Activated CD4-positive, alpha-beta T cell treated with anti-CD3 and anti-CD28 coated beads for 1 hour (primary cell): Measurements from ENCODE around the gene HOXA7.

Source experiments
- DNase-seq: peaks from one replicate; pipeline ENCODE4 v3.0.0-alpha.2; 2020

The HOXA7 gene

GRCh38 chr7:27157702-27158431, 1.4 kb upstream of the HOXA7 start:
- no peak for DNase-seq

DNA sequence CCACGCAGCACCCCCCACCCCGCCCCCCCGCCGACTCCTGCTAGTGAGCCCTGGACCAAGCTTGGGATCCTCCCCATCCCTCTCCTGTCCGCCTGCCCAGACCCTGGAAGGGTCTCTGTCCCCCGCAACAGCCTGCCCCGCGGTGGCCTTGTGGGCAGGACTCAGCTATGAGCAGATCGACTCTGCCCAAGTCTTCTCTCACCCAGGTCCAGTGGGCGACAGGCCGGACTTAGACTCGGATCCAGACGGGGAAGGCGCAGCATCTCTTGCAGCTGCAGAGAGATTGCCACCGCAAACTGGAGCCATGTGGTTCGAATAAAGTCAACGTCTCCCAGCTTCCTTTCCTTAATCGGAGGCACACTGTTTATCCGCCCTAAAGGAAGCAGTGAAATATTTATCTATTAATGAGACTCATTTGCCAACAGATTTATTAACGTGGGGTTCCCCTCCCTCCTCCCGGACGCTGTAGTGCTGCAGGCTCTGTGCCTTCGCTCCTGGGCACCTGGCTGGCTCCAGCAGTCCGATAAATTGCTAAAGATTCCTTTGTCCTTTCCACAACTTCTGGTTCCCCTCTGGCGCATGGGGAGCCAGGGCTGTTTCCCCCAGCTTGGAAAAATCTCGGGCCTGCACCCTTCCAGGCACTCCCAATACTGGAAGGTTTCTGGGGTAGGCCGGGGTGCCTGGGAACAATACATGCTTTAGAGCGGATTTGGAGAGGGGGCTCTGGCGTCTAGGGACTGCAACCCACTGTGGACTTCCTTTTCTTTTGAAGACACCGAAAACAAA, 634 bp upstream of the HOXA7 start:
- no peak for DNase-seq

- no peak for DNase-seq
These were observed 513 bp downstream of the HOXA7 start for GRCh38 chr7:27155816-27156507.

DNA sequence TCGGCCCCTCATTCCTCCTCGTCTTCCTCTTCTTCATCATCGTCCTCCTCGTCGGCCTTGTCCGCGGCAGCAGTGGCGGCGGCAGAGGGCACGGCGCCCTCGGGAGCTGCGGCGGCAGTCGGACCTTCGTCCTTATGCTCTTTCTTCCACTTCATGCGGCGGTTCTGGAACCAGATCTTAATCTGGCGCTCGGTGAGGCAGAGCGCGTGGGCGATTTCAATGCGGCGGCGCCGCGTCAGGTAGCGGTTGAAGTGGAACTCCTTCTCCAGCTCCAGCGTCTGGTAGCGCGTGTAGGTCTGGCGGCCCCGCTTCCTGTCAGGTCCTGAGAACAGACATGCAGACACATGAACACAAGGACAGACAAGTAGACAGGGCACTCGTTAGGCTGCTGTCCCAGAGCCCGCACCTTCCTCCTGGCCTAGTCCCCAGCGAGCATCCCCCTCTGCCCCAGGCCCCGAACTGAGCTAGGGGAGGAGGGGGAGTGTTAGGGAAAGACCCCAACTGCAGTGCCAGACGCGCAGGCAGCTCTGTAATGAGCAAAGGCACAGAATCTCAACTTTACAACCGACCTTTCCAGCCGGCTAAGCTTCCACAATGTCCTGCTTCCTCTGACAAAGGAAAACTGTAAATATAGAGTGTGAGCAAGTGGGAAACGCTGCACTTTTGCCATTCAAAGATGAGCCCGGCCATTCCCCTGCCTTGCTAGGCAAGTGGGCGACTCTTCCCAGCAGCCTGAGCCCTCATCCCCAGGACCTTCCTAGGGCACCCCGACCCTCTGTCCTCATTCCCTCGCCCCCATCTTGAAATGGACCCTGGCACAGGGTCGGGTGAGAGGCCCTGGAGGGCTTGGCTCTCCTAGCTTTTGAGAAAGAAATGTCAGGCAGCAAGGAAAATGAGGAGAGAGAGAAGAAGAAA, 1.3 kb downstream of the HOXA7 start:
- DNase-seq, result no peak

- no peak for DNase-seq
These were observed 2.1 kb downstream of the HOXA7 start for GRCh38 chr7:27154369-27154768.

- no peak for DNase-seq
These were observed 2.9 kb downstream of the HOXA7 start for GRCh38 chr7:27153526-27153925.

DNA sequence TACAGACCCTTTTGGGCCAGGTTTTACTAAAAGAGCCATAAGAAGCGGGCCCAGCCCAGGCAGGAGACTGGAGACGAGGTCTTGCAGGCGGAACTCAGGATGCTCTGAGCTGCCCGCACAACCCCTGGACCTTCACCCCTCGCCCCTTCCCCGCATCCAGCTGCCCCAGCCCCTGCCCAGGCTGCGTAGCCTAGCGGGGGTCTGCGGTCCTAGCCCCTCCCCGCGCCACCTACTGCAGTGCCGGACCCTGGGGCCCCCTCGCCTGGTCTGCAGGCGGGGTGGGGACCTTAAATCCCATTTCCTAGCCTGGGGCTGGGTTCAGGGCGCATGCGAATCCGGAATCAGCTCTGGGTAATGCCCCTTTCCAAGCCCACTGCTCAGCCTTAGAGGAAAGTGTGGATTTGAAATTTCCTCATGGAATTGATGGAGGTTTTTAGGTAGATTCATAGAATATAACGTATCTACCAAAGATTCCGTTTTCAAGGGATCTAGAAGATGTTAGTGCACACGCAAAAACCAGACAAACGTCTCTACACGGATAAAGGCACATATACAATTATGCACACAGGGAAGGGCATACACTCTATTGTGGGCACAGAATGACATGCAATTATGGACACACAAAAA, 3.5 kb downstream of the HOXA7 start:
- no peak for DNase-seq

GRCh38 chr7:27151931-27152815, 4.3 kb downstream of the HOXA7 start, which contains the start of gene HOXA3:
HOXA3 (minus strand) TSS chr7:27152583; CDS start chr7:27110640, 41,943 bp downstream.
- DNase-seq, result no peak

DNA sequence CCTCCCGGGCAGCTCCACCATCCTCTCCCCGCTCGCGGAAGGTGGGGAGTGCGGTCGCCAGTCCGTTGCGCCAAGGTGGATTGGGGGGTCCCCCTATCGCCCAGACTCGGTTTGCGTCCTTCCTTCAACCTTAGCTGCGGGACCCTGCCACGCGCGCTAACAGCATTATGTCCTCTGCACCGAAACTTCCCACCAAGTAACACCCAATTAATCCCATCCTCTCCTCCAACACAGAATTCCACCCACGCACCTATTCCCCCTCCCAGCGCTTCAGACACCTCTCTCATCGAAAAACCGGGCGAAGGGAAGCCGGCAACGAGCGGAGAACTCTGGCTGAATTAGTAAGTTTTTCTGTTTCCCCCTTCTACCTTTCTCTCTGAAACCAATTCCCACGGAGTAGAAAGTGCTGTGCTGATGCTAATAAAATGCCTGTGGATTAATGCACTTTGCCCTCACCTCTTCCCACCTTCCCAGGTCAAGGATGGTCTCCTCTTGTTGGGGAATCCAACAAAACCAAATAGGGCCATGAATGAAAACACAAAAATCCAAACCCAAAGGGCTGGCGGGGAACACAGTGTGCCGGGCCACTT, 5.0 kb downstream of the HOXA7 start:
- no peak for DNase-seq

DNA sequence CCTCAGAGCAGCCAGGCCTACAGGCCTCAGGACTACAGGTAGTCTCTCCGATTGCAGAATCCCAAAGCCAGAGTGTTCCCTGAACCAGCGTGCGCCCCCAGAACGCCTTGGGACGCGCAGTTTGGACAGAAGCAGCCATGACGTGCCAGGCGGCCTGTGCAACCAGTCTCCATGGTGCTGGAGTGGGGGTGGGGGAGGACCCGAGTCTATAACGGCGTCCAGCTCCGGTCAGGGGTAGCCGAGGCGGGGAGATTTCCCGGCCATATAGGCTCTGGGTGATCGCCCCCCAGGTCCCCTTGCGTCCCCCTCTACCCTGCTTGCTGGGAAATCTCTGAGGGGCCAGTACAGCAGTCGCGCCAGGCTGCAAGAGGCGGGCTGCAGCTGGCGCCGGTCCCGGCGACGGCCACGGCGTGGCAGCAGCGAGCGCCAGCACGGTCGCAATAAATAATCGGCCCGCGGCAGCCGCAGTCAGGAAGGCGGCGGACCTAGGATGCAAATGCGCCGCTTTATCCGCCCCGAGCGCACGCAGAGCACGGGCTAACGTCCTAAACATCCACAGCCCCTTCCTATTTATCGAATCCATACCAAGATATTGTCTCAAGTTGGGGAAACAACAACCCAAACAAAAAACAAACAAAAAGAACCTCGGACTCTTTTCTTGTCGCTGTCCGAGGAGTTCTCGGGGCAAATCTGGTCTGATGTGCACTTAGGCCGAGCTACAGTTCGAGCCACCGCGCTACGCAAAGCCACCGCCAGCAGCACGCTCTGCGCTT, 5.7 kb downstream of the HOXA7 start:
- DNase-seq, result peak; percentile 49

DNA sequence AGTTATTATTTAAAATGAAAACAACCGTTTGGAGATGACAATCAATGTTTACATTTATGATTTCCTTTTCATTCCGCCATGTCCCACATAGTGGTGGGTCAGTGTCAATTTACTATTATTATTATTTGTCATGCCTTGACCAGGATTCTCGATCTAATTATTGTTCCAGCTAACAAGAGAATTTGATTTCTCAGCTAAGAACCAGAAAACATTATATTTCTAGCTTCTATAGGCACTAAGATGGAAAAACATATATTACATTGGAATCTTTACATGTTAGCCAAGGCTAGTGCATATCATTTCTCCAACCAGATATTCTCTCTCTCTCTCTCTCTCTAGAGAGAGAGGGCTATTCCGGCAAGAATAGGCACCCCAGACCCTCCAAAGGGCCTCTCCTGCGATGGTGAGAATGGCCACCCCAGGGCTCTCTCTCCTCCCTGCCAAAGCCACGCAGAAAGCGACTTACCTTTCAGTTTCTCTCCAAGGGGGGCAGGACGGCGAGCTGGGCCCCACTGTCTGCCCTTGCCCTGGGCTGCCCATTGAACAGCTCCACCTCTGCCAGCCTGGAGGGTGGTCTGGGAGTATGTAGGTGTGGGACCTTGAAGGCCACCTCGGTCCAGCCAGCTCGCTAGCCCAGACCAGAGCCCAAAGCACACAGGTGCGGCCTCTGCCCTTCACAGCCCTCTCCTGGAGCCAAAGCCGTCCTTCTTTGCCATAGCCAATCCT, 6.5 kb downstream of the HOXA7 start:
- no peak for DNase-seq

DNA sequence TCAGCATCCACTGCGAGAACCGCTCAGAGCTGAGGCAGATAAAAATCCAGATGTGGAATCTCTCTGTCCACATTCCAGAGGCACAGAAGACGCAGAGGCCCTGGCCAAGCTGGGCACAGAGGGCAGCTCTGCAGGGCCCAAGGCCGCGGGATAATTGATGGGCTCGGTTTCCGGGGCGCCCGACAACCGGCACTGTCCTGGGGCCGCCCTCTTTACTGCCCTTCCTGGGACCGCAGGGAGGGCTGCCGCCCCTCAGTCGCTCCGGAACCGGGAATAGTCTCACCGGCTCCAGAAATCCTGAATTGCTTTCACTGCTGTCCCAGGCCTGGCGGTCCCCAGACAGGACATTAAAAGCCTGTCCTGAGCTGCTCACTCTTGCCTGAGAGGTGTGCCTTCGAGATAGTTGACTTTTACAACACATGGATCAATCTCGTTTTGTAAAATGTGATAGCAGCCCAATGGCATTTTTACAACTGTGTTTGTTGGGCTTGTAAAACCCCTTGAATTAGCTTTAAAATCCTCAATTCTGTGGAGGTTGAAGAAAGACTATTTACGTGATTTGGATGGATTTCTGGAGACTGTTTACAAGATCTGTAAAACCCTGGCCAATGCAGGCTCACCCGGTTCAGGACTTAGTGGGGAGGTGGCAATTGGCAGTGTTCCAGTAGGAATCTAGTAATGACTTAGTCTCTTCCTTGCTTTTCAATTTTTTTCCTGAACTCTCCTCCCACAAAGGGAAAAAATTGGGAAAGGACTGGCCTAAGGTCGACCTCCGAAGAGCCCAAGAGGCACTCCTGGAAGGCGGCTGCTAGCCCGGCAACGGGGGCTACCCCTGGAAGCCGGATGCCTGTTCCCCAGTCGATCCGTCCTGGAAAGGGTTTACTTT, 7.5 kb downstream of the HOXA7 start:
- DNase-seq, result no peak

DNA sequence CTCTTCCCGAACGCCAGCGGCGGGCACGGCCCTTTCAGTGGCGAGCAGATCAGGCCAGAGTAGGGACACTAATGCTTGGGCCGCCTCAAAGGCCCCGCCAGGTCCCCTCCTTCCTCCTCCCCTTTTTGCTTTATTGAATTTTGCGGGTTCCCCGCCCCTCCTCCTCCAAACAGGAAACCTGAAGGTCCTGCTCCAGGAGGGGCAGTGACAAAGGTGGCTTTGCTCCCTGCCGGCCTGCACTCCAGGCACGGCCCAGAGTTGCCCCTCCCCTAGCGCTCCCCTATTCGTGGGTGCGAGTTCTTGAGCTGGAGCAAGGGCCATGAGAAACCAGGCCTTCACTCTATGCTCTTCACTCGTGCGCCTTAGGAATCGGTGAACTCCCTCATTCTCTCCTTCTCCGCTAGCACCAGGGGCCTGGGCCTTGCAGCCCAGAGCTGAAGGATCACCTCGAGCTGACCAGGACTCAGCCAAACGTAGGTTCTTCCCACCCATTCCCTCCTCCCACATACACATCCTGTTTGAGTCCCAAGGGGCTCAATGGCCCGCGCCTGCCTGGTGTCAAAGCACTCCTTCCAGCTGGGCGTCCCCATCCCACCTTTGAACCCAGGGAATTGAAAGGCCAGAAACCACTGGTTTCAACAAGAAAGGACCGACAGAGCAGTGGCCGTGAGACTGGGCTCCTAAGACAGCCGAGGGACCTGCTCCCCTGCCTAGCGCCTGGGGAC, 8.3 kb downstream of the HOXA7 start:
- no peak for DNase-seq

DNA sequence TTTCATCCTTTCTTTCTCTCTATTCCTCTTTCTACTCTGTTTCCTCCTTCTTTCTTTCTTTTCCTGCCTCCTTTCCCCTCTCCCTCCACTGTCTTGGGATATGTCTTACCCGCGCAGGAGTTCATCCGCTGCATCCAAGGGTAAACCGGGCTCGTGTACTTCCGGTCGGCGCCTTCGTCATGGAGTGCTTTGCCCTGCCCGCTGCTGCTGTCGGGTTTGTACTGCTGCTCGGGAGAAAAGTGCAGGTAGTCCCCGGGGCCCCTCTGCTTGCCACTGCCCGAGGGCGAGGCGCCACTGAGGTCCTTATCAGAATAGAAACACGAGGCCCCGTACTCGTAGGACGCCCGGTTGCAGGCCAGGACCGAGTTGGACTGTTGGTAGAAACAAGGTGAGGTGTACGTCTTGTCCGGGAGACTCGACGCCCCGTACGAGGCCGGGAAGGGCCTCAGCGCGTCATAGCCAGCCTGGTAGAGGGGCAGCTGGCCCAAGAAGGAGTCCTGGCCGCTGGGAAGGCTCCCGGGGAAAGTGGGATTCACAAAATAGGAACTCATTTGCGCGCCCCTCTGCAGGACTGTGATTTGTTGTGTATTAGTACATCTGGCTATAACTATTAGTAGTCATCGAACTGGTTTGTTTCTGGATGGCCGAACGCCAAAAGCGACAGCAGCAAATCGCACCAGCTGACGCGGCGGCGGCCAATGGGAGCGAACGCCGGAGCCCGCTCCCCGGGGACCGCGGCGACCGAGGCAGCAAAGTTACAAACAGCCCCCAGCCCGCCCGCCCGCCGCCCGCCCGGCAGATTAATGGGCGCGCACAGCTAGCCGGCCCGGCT, 9.1 kb downstream of the HOXA7 start, which contains the start of gene HOXA6:
TSS of gene HOXA6 (minus strand) at position 576 of the 832 bp plus-strand sequence. CDS start at position 551, 25 bp downstream.
- DNase-seq, result no peak

GRCh38 chr7:27146491-27147198, 9.8 kb downstream of the HOXA7 start:
- no peak for DNase-seq
